ENCODE measurements around the gene SPIRE1. TPM values are rescaled to one million over a fixed set of nuclear protein-coding genes. Genes with fewer than 3 reads are reported as not detected.

SPIRE1 gene
- total RNA-seq, 1 experiment from 2014 or later = 16.6 TPM

- TF ChIP-seq CTCF (conservative IDR thresholded peaks at IDR 0.05) = no peak
- no peak overlapping the region for H4K5ac ChIP-seq (ENCODE audit: insufficient read length, low read depth, low read length)
- H2BK120ac ChIP-seq (ENCODE audit: low read depth, low read length, poor library complexity, severe bottlenecking) = no peak overlapping the region
- H3K56ac ChIP-seq (ENCODE audit: insufficient read length, low read depth, low read length) = no peak overlapping the region
- H3K23me2 ChIP-seq (ENCODE audit: insufficient read length, low read depth, low read length, poor library complexity, severe bottlenecking) = no peaks in the 10 kb centered on the region
- Mint-ChIP-seq H3K27me3 (ENCODE audit: low read depth) (no peaks in the 10 kb centered on the region), H3K4me1 (peaks cover 4 to 6% of the 10 kb centered on the region in 2 experiments; a peak in 1 of 4 replicates), H3K4me3 (no peak overlapping the region), H3K9me3 (no peaks in the 10 kb centered on the region; a peak in 1 of 5 replicates), H3K36me3 (ENCODE audit: insufficient read depth in 1 of 3, low read depth in 3 of 3) (peaks cover 3 to 17% (median 3%) of the 10 kb centered on the region in 3 experiments; a peak in 5 of 7 replicates), H3K27ac (no peak overlapping the region; a peak in 1 of 7 replicates)
- H2BK5ac ChIP-seq (ENCODE audit: insufficient read length, low read length) = no peak overlapping the region
- no peak overlapping the region for H4K91ac ChIP-seq (ENCODE audit: insufficient read length, low read depth, low read length)
- no peaks in the 10 kb centered on the region for H3K4me1 ChIP-seq (ENCODE audit: insufficient read depth, low read length)
- H2AK5ac ChIP-seq (ENCODE audit: insufficient read length, low read length) = no peak overlapping the region
- H3K79me1 ChIP-seq (ENCODE audit: insufficient read depth, low read depth, low read length, poor library complexity, severe bottlenecking) = no peaks in the 10 kb centered on the region
- H3K79me2 ChIP-seq (ENCODE audit: insufficient read depth, low read length) = no peaks in the 10 kb centered on the region
- no peak overlapping the region for H3K4me2 ChIP-seq (ENCODE audit: insufficient read depth, insufficient read length, low read length)
- no peak overlapping the region for H2BK12ac ChIP-seq (ENCODE audit: insufficient read length, low read depth, low read length)
- H2AFZ ChIP-seq (ENCODE audit: low read length) = no peak overlapping the region
- H3K9me3 ChIP-seq (ENCODE audit: control insufficient read depth, low read depth, low read length) = peaks cover 16% of the 10 kb centered on the region
- H2BK15ac ChIP-seq (ENCODE audit: low read depth, low read length) = no peak overlapping the region
- no peak overlapping the region for H3K9ac ChIP-seq (ENCODE audit: extremely low read depth, insufficient read length, low read length)
- H3K27ac ChIP-seq (ENCODE audit: insufficient read length, low read depth, low read length) = no peak overlapping the region
- no peak overlapping the region for H3K14ac ChIP-seq (ENCODE audit: insufficient read depth, low read length)
- no peak for DNase-seq
- no peaks in the 10 kb centered on the region for H4K20me1 ChIP-seq (ENCODE audit: control insufficient read depth, insufficient read depth, insufficient read length)
- H3K4ac ChIP-seq (ENCODE audit: low read depth, low read length) = no peak overlapping the region
- no peak overlapping the region for H3T11ph ChIP-seq (ENCODE audit: low read length)
- WGBS (ENCODE audit: extremely low coverage, insufficient read length, low lambda C conversion rate) = no CpG with 5 or more reads among the region's 3 CpGs
- no peak overlapping the region for H4K8ac ChIP-seq (replicated peaks; ENCODE audit: insufficient read length, low read depth, low read length)
- no peak overlapping the region for H3K18ac ChIP-seq (ENCODE audit: insufficient read length, low read depth, low read length)
- no peak overlapping the region for H3K23ac ChIP-seq (ENCODE audit: insufficient read length, low read depth, low read length)
- no peak overlapping the region for H2BK20ac ChIP-seq (ENCODE audit: low read depth, low read length, poor library complexity, severe bottlenecking)
- no peaks in the 10 kb centered on the region for H3K27me3 ChIP-seq (ENCODE audit: insufficient read depth, low read length)
These were observed 231.0 kb downstream of the SPIRE1 start for GRCh38 chr18:12426924-12427323.

All from H9 (cell line).